ENCODE results near the gene TMBIM4. TPM values are rescaled to one million over a fixed set of nuclear protein-coding genes. Genes with fewer than 3 reads are reported as not detected.
"Not testable (repeated sequence)": the region's sequence is repeated elsewhere in the genome, so short reads cannot be mapped to it uniquely, and the experiment has no call there.

The TMBIM4 gene
- total RNA-seq, 1 experiment from 2014 or later = 51.1 TPM

DNA sequence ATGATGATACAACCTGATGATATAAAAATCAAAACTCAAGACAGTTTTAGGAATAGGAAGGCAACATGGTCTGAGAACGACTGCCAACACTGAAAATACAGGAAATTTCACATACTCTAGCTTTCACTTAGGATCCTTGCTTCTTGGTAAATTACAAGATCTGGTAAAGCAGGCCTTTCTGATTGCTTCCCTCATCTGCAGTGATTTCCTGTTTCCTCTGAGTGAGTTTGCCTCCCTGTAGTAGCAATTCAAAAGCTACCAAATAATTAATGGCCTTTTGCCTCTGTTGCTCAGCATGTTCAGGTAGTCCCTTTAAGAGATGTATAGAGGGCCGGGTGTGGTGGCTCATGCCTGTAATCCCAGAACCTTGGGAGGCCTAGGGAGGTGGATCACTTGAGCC, 17.2 kb upstream of the TMBIM4 start:
- BruUV-seq (replicated peaks) = no TSS peak
- no peak for TF ChIP-seq RAD21 (IDR thresholded peaks at IDR 0.05; ENCODE audit: low read depth)
- TF ChIP-seq FOSL1 (IDR thresholded peaks at IDR 0.05; ENCODE audit: low read depth) = no peak
- no peak for TF ChIP-seq CBX3 (IDR thresholded peaks at IDR 0.05; ENCODE audit: low read depth)
- Histone ChIP-seq H3K36me3 (ENCODE audit: control insufficient read depth in 1 of 2, insufficient read depth in 2 of 2, low read length in 2 of 2) (no peaks in the 10 kb centered on the region), H4K20me1 (ENCODE audit: insufficient read depth) (no peaks in the 10 kb centered on the region), H2AFZ (ENCODE audit: low read depth, low read length, poor library complexity, severe bottlenecking) (no peak overlapping the region), H3K4me3 (replicated peaks in 1 of 2; ENCODE audit: low read depth in 1 of 2, low read length in 2 of 2) (no peak overlapping the region), H3K9me2 (ENCODE audit: insufficient read depth) (no peaks in the 10 kb centered on the region), H3K9me3 (ENCODE audit: control insufficient read depth in 1 of 2, insufficient read depth in 1 of 2, low read depth in 1 of 2, low read length in 2 of 2) (no peaks in the 10 kb centered on the region), H3K9ac (ENCODE audit: low read length) (no peak overlapping the region), H3K79me2 (ENCODE audit: insufficient read depth, low read length) (no peaks in the 10 kb centered on the region), H3K4me2 (ENCODE audit: low read length) (no peak overlapping the region), H3K27ac (ENCODE audit: low read depth, low read length) (no peak overlapping the region), H3K27me3 (ENCODE audit: insufficient read depth, low read length) (no peaks in the 10 kb centered on the region), H3K4me1 (ENCODE audit: control insufficient read depth in 1 of 2, insufficient read depth in 2 of 2, low read length in 2 of 2) (no peaks in the 10 kb centered on the region)
- ChIA-PET POLR2A (interaction anchor here (0.8 kb wide), 1 partner anchor 18 kb away, joined by 3 read pairs; the partner anchor contains the start of gene TMBIM4), CTCF (no interaction called here), RAD21 (ENCODE audit: low non-redundant PET in 1 of 2, low total read pairs in 2 of 2, uncharacterized antibody in 2 of 2, unreplicated experiment in 2 of 2) (no interaction called here)
- DNase-seq (ENCODE audit: low read depth, low spot score) = no peak
- no peak for ATAC-seq
- intact Hi-C loops (cut with micrococcal nuclease) = no loop called here

DNA sequence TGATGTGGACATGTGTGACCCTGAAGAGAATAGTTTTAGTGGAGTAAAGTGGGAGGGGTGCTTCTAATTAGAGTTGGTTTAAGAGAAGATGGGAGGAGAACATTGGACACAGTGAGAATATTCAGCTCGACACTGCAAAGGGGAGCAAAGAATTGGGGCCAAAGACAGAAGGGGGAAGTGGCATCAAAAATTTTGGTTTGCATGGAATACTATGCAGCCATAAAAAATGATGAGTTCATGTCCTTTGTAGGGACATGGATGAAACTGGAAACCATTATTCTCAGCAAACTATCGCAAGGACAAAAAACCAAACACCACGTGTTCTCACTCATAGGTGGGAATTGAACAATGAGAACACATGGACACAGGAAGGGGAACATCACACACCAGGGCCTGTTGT, 15.0 kb upstream of the TMBIM4 start:
- H3K4me3 ChIP-seq (replicated peaks in 1 of 2; ENCODE audit: low read depth in 1 of 2, low read length in 2 of 2); H3K79me2 ChIP-seq (ENCODE audit: insufficient read depth, low read length); intact Hi-C loops (cut with micrococcal nuclease); H2AFZ ChIP-seq (ENCODE audit: low read depth, low read length, poor library complexity, severe bottlenecking); RAD21 ChIA-PET (ENCODE audit: low non-redundant PET in 1 of 2, low total read pairs in 2 of 2, uncharacterized antibody in 2 of 2, unreplicated experiment in 2 of 2); BruUV-seq (replicated peaks); H3K27me3 ChIP-seq (ENCODE audit: insufficient read depth, low read length); H3K4me1 ChIP-seq (ENCODE audit: control insufficient read depth in 1 of 2, insufficient read depth in 2 of 2, low read length in 2 of 2); H3K9ac ChIP-seq (ENCODE audit: low read length); DNase-seq (ENCODE audit: low read depth, low spot score); ATAC-seq; CTCF ChIA-PET; POLR2A ChIA-PET; H3K4me2 ChIP-seq (ENCODE audit: low read length); H3K36me3 ChIP-seq (ENCODE audit: control insufficient read depth in 1 of 2, insufficient read depth in 2 of 2, low read length in 2 of 2); H4K20me1 ChIP-seq (ENCODE audit: insufficient read depth); H3K9me3 ChIP-seq (ENCODE audit: control insufficient read depth in 1 of 2, insufficient read depth in 1 of 2, low read depth in 1 of 2, low read length in 2 of 2); H3K9me2 ChIP-seq (ENCODE audit: insufficient read depth); H3K27ac ChIP-seq (ENCODE audit: low read depth, low read length): not testable (repeated sequence)

DNA sequence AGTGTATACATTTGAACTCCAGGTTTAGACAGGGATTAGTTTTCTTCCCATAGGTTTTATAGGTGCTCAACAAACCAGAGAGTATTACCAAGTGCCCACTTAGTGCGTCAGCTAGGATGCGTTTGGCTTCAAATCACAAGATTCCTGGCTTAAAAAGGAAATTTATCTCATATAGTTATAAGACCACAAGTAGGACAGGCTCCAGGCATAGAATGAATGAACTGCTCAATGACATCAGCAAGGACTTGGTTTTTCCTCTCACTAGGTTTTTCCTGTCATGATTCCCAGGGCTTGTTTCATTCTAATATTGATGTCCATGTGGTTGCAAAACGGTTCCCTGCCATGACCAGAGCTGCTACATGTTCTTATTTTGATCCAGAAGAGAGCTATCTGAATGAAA, 13.2 kb upstream of the TMBIM4 start:
- POLR2A ChIA-PET = interaction anchor here (2.2 kb wide), 1 partner anchor 14 kb away, joined by 9 read pairs; the partner anchor contains the start of gene TMBIM4
- DNase-seq (ENCODE audit: low read depth, low spot score) = no peak
- Histone ChIP-seq H3K4me2 (ENCODE audit: low read length) (no peak overlapping the region), H3K79me2 (ENCODE audit: insufficient read depth, low read length) (no peaks in the 10 kb centered on the region), H3K27me3 (ENCODE audit: insufficient read depth, low read length) (no peaks in the 10 kb centered on the region; the same call in 1 of the 2 replicates), H3K4me3 (replicated peaks in 1 of 2; ENCODE audit: low read depth in 1 of 2, low read length in 2 of 2) (no peak overlapping the region), H3K9me2 (ENCODE audit: insufficient read depth) (no peaks in the 10 kb centered on the region), H3K27ac (ENCODE audit: low read depth, low read length) (no peak overlapping the region), H3K9ac (ENCODE audit: low read length) (no peak overlapping the region), H2AFZ (ENCODE audit: low read depth, low read length, poor library complexity, severe bottlenecking) (no peak overlapping the region), H3K4me1 (ENCODE audit: control insufficient read depth in 1 of 2, insufficient read depth in 2 of 2, low read length in 2 of 2) (no peaks in the 10 kb centered on the region), H3K36me3 (ENCODE audit: control insufficient read depth in 1 of 2, insufficient read depth in 2 of 2, low read length in 2 of 2) (no peaks in the 10 kb centered on the region), H3K9me3 (ENCODE audit: control insufficient read depth in 1 of 2, insufficient read depth in 1 of 2, low read depth in 1 of 2, low read length in 2 of 2) (no peaks in the 10 kb centered on the region), H4K20me1 (ENCODE audit: insufficient read depth) (no peaks in the 10 kb centered on the region)
- intact Hi-C loops (cut with micrococcal nuclease) = no loop called here
- RAD21 ChIA-PET (ENCODE audit: low non-redundant PET in 1 of 2, low total read pairs in 2 of 2, uncharacterized antibody in 2 of 2, unreplicated experiment in 2 of 2) = no interaction called here
- CTCF ChIA-PET = interaction anchor here (1.1 kb wide), 1 partner anchor 13 kb away, joined by 4 read pairs; the partner anchor contains the start of gene TMBIM4
- BruUV-seq (replicated peaks) = no TSS peak
- no peak for ATAC-seq
- no peak for TF ChIP-seq CEBPB (IDR thresholded peaks at IDR 0.05; ENCODE audit: low read depth)
- TF ChIP-seq TCF7L2 (IDR thresholded peaks at IDR 0.05; ENCODE audit: borderline replicate concordance, extremely low read depth, insufficient read depth, insufficient read length) = no peak
- TF ChIP-seq POLR2A (IDR thresholded peaks at IDR 0.05; ENCODE audit: borderline replicate concordance, extremely low read depth, insufficient read depth, insufficient read length) = no peak
- TF ChIP-seq SIN3A (IDR thresholded peaks at IDR 0.05; ENCODE audit: low read depth) = no peak
- no peak for TF ChIP-seq CBX3 (IDR thresholded peaks at IDR 0.05; ENCODE audit: low read depth)
- TF ChIP-seq, protein P1, sequence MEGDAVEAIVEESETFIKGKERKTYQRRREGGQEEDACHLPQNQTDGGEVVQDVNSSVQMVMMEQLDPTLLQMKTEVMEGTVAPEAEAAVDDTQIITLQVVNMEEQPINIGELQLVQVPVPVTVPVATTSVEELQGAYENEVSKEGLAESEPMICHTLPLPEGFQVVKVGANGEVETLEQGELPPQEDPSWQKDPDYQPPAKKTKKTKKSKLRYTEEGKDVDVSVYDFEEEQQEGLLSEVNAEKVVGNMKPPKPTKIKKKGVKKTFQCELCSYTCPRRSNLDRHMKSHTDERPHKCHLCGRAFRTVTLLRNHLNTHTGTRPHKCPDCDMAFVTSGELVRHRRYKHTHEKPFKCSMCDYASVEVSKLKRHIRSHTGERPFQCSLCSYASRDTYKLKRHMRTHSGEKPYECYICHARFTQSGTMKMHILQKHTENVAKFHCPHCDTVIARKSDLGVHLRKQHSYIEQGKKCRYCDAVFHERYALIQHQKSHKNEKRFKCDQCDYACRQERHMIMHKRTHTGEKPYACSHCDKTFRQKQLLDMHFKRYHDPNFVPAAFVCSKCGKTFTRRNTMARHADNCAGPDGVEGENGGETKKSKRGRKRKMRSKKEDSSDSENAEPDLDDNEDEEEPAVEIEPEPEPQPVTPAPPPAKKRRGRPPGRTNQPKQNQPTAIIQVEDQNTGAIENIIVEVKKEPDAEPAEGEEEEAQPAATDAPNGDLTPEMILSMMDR (IDR thresholded peaks at IDR 0.05 in 2 of 3, conservative IDR thresholded peaks at IDR 0.05 in 1 of 3; ENCODE audit: borderline replicate concordance in 1 of 3, insufficient read depth in 1 of 3, low read depth in 2 of 3, low read length in 2 of 3) = no peak
- TF ChIP-seq, protein P2, sequence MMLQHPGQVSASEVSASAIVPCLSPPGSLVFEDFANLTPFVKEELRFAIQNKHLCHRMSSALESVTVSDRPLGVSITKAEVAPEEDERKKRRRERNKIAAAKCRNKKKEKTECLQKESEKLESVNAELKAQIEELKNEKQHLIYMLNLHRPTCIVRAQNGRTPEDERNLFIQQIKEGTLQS (IDR thresholded peaks at IDR 0.05) = no peak
- no peak for TF ChIP-seq POLR2AphosphoS5 (IDR thresholded peaks at IDR 0.05; ENCODE audit: low read depth, low read length)
- TF ChIP-seq YY1 (IDR thresholded peaks at IDR 0.05; ENCODE audit: extremely low read depth, insufficient replicate concordance, low read depth, low read length) = no peak
- no peak for TF ChIP-seq SP1 (IDR thresholded peaks at IDR 0.05; ENCODE audit: low read depth)
- TF ChIP-seq SRF (IDR thresholded peaks at IDR 0.05; ENCODE audit: low read depth) = no peak
